ENCODE data around the gene TUBGCP3. TPM values are rescaled to one million over a fixed set of nuclear protein-coding genes. Genes with fewer than 3 reads are reported as not detected.

The TUBGCP3 gene
- total RNA-seq, 1 experiment from 2014 or later: 51.4 TPM

DNA sequence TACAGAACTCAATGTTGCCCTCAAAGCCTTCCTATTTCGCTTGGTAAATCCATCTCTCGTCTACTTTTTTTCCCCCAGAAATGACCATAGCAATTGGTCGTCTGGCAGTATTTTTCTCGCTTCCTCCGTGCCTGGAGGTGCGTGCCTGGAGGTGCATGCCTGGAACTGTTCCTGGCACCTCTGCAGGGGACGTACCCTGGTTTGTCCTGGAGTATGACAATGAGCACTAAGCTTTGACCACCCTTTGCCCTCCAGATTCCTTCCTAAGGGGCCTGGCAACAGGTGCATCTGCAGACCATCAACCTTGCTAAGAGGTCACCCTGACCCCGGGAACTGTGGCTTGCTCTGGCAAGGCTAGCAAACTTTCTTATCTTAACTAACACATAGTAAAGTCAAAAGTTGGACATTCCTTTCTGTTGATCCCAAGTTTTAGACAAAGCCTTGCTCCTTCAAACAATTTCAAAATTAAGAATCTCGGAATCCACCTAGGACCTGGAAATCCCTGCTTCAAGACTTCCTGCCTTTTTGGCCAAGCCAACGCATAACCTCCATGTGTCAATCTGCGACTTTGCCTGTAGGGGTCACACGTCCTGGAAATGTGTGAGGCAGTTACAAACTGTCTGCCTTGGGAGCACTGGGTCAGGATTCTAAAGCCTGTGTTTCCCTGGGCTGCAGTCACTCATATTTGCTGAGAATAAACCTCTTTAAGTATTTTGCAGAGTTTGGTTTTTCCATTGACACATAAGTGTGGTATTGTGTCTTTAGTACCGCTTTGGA, 28.8 kb upstream of the TUBGCP3 start:
- no peak overlapping the region for H3K9ac ChIP-seq (ENCODE audit: low read length)
- no peaks in the 10 kb centered on the region for H3K9me3 ChIP-seq (ENCODE audit: control insufficient read depth in 1 of 2, insufficient read depth in 1 of 2, low read depth in 1 of 2, low read length in 2 of 2)
- no TSS peak for BruUV-seq (replicated peaks)
- peak; percentile 89 for ATAC-seq
- POLR2A ChIA-PET: no interaction called here
- no peaks in the 10 kb centered on the region for H3K79me2 ChIP-seq (ENCODE audit: insufficient read depth, low read length)
- H4K20me1 ChIP-seq (ENCODE audit: insufficient read depth): no peaks in the 10 kb centered on the region
- TF ChIP-seq, protein P1, sequence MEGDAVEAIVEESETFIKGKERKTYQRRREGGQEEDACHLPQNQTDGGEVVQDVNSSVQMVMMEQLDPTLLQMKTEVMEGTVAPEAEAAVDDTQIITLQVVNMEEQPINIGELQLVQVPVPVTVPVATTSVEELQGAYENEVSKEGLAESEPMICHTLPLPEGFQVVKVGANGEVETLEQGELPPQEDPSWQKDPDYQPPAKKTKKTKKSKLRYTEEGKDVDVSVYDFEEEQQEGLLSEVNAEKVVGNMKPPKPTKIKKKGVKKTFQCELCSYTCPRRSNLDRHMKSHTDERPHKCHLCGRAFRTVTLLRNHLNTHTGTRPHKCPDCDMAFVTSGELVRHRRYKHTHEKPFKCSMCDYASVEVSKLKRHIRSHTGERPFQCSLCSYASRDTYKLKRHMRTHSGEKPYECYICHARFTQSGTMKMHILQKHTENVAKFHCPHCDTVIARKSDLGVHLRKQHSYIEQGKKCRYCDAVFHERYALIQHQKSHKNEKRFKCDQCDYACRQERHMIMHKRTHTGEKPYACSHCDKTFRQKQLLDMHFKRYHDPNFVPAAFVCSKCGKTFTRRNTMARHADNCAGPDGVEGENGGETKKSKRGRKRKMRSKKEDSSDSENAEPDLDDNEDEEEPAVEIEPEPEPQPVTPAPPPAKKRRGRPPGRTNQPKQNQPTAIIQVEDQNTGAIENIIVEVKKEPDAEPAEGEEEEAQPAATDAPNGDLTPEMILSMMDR (IDR thresholded peaks at IDR 0.05 in 2 of 3, conservative IDR thresholded peaks at IDR 0.05 in 1 of 3; ENCODE audit: borderline replicate concordance in 1 of 3, insufficient read depth in 1 of 3, low read depth in 2 of 3, low read length in 2 of 3): peak; percentile 49 to 77 (median 75); a peak in 5 of 6 replicates
- TF ChIP-seq, protein P2, sequence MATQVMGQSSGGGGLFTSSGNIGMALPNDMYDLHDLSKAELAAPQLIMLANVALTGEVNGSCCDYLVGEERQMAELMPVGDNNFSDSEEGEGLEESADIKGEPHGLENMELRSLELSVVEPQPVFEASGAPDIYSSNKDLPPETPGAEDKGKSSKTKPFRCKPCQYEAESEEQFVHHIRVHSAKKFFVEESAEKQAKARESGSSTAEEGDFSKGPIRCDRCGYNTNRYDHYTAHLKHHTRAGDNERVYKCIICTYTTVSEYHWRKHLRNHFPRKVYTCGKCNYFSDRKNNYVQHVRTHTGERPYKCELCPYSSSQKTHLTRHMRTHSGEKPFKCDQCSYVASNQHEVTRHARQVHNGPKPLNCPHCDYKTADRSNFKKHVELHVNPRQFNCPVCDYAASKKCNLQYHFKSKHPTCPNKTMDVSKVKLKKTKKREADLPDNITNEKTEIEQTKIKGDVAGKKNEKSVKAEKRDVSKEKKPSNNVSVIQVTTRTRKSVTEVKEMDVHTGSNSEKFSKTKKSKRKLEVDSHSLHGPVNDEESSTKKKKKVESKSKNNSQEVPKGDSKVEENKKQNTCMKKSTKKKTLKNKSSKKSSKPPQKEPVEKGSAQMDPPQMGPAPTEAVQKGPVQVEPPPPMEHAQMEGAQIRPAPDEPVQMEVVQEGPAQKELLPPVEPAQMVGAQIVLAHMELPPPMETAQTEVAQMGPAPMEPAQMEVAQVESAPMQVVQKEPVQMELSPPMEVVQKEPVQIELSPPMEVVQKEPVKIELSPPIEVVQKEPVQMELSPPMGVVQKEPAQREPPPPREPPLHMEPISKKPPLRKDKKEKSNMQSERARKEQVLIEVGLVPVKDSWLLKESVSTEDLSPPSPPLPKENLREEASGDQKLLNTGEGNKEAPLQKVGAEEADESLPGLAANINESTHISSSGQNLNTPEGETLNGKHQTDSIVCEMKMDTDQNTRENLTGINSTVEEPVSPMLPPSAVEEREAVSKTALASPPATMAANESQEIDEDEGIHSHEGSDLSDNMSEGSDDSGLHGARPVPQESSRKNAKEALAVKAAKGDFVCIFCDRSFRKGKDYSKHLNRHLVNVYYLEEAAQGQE (IDR thresholded peaks at IDR 0.05; ENCODE audit: low read depth): no peak
- TF ChIP-seq POLR2AphosphoS5 (IDR thresholded peaks at IDR 0.05; ENCODE audit: low read depth, low read length) (no peak), ZNF274 (IDR thresholded peaks at IDR 0.05; ENCODE audit: low read depth, low read length) (no peak), SRF (IDR thresholded peaks at IDR 0.05; ENCODE audit: low read depth) (no peak), RAD21 (IDR thresholded peaks at IDR 0.05; ENCODE audit: low read depth) (peak; percentile 56)
- TF ChIP-seq, protein P3, sequence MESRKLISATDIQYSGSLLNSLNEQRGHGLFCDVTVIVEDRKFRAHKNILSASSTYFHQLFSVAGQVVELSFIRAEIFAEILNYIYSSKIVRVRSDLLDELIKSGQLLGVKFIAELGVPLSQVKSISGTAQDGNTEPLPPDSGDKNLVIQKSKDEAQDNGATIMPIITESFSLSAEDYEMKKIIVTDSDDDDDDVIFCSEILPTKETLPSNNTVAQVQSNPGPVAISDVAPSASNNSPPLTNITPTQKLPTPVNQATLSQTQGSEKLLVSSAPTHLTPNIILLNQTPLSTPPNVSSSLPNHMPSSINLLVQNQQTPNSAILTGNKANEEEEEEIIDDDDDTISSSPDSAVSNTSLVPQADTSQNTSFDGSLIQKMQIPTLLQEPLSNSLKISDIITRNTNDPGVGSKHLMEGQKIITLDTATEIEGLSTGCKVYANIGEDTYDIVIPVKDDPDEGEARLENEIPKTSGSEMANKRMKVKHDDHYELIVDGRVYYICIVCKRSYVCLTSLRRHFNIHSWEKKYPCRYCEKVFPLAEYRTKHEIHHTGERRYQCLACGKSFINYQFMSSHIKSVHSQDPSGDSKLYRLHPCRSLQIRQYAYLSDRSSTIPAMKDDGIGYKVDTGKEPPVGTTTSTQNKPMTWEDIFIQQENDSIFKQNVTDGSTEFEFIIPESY (IDR thresholded peaks at IDR 0.05; ENCODE audit: extremely low read depth, insufficient replicate concordance, low read length): no peak
- TF ChIP-seq, protein P4, sequence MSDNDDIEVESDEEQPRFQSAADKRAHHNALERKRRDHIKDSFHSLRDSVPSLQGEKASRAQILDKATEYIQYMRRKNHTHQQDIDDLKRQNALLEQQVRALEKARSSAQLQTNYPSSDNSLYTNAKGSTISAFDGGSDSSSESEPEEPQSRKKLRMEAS (IDR thresholded peaks at IDR 0.05): peak; percentile 48; the same call in 1 of the 2 replicates
- no peaks in the 10 kb centered on the region for H3K27me3 ChIP-seq (ENCODE audit: insufficient read depth, low read length)
- no peak overlapping the region for H3K4me3 ChIP-seq (replicated peaks in 1 of 2; ENCODE audit: low read depth in 1 of 2, low read length in 2 of 2)
- peak; percentile 55 for DNase-seq (ENCODE audit: low read depth, low spot score)
- RAD21 ChIA-PET (ENCODE audit: low non-redundant PET in 1 of 2, low total read pairs in 2 of 2, uncharacterized antibody in 2 of 2, unreplicated experiment in 2 of 2): interaction anchor here in 1 of 2 experiments (0.5 kb wide), 1 partner anchor 23 kb away, joined by 5 read pairs; no protein-coding TSS in a partner anchor
- H2AFZ ChIP-seq (ENCODE audit: low read depth, low read length, poor library complexity, severe bottlenecking): peak overlapping the region; percentile 44
- intact Hi-C loops (cut with micrococcal nuclease): loop anchor here (1.0 kb wide), 1 partner anchor 258 kb away; no protein-coding TSS in a partner anchor
- H3K36me3 ChIP-seq (ENCODE audit: control insufficient read depth in 1 of 2, insufficient read depth in 2 of 2, low read length in 2 of 2): no peaks in the 10 kb centered on the region
- CTCF ChIA-PET: no interaction called here
- H3K4me2 ChIP-seq (ENCODE audit: low read length): no peak overlapping the region; the same call in 1 of the 2 replicates
- H3K27ac ChIP-seq (ENCODE audit: low read depth, low read length): no peak overlapping the region
- 0 out of 4 replicates have a peak, but pooled peaks cover 0 to 7% of the 10 kb centered on the region in 2 experiments for H3K4me1 ChIP-seq (ENCODE audit: control insufficient read depth in 1 of 2, insufficient read depth in 2 of 2, low read length in 2 of 2)
- H3K9me2 ChIP-seq (ENCODE audit: insufficient read depth): no peaks in the 10 kb centered on the region

Data from HCT116 (cell line).